Kidney epithelial cell (primary cell): ENCODE data around the gene SFMBT2. TPM values are rescaled to one million over a fixed set of nuclear protein-coding genes. Genes with fewer than 3 reads are reported as not detected.

Experiments used
- DNase-seq: peaks from one replicate; pipeline ENCODE4 v3.0.0-alpha.2; 2010; ENCODE audit warnings: low read depth
- H3K27me3 ChIP-seq: 2 replicates; pipeline ENCODE4 v1.6.0; 2011; ENCODE audit warnings: low read length; ENCODE audit not compliant: control insufficient read depth, insufficient read depth
- H3K36me3 ChIP-seq: 2 replicates; pipeline ENCODE4 v1.5.1; 2011; ENCODE audit warnings: low read length; ENCODE audit not compliant: control insufficient read depth, insufficient read depth
- H3K4me3 ChIP-seq: 2 replicates; pipeline ENCODE4 v1.5.1; 2011; ENCODE audit warnings: low read depth, mild to moderate bottlenecking, control low read depth, low read length
- CTCF ChIP-seq: IDR thresholded peaks from 2 replicates; pipeline ENCODE4 v1.5.1; 2011; ENCODE audit warnings: mild to moderate bottlenecking, moderate library complexity, low read length, control low read depth, inconsistent platforms; ENCODE audit not compliant: insufficient read depth, poor library complexity, severe bottlenecking
- total RNA-seq: library from RNA; depleted of rRNA; stranded (reverse); fragments of >200 nt; gene quantifications from 2 replicates; pipeline ENCODE4 v1.2.3, GENCODE V29; 2015

Gene SFMBT2
- total RNA-seq, 1 donor from 2014 or later, result 3.1 TPM

- Histone ChIP-seq H3K4me3 (no peak overlapping the region), H3K36me3 (no peaks in the 10 kb centered on the region), H3K27me3 (no peaks in the 10 kb centered on the region)
- no peak for TF ChIP-seq CTCF
- no peak for DNase-seq
Measured at GRCh38 chr10:7335977-7336376, 74.9 kb downstream of the SFMBT2 start.

- DNase-seq, result no peak
- Histone ChIP-seq H3K27me3 (no peaks in the 10 kb centered on the region), H3K4me3 (no peak overlapping the region), H3K36me3 (no peaks in the 10 kb centered on the region)
- TF ChIP-seq CTCF, result no peak
Measured at GRCh38 chr10:7334642-7334964, 76.2 kb downstream of the SFMBT2 start.

- no peaks in the 10 kb centered on the region for H3K36me3 ChIP-seq
- DNase-seq, result no peak
- H3K27me3 ChIP-seq, result no peaks in the 10 kb centered on the region
- no peak for TF ChIP-seq CTCF
- H3K4me3 ChIP-seq, result no peak overlapping the region
Measured at GRCh38 chr10:7333961-7334641, 76.7 kb downstream of the SFMBT2 start.

- Histone ChIP-seq H3K36me3 (no peaks in the 10 kb centered on the region), H3K4me3 (no peak overlapping the region), H3K27me3 (no peaks in the 10 kb centered on the region)
- no peak for TF ChIP-seq CTCF
- no peak for DNase-seq
Measured at GRCh38 chr10:7329219-7329618, 81.6 kb downstream of the SFMBT2 start.

GRCh38 chr10:7327885-7328284, 82.9 kb downstream of the SFMBT2 start:
- TF ChIP-seq CTCF, result no peak
- DNase-seq, result no peak
- H3K36me3 ChIP-seq, result no peaks in the 10 kb centered on the region
- H3K27me3 ChIP-seq, result no peaks in the 10 kb centered on the region
- H3K4me3 ChIP-seq, result no peak overlapping the region

GRCh38 chr10:7322623-7323022, 88.2 kb downstream of the SFMBT2 start:
- Histone ChIP-seq H3K36me3 (no peaks in the 10 kb centered on the region), H3K27me3 (no peaks in the 10 kb centered on the region), H3K4me3 (no peak overlapping the region)
- TF ChIP-seq CTCF, result no peak
- no peak for DNase-seq
